Chondrocyte (in vitro differentiated cells): ENCODE data around the gene BUB1B. TPM values are rescaled to one million over a fixed set of nuclear protein-coding genes. Genes with fewer than 3 reads are reported as not detected.

Experiments
- DNase-seq: peaks from one replicate; pipeline ENCODE4 v3.0.0; 2021; ENCODE audit warnings: mixed read lengths, low spot score
- H3K27ac Mint-ChIP-seq: one replicate; pipeline ENCODE4 v1.8.0; 2021; ENCODE audit warnings: mild to moderate bottlenecking, moderate library complexity, mixed read lengths; ENCODE audit not compliant: unreplicated experiment
- H3K27me3 Mint-ChIP-seq: 2 replicates; pipeline ENCODE4 v1.8.0; 2021; ENCODE audit warnings: low read depth, mixed read lengths
- H3K36me3 Mint-ChIP-seq: 2 replicates; pipeline ENCODE4 v1.8.0; 2021; ENCODE audit warnings: low read depth, mixed read lengths
- H3K4me1 Mint-ChIP-seq: 2 replicates; pipeline ENCODE4 v1.8.0; 2021; ENCODE audit warnings: low read depth, mild to moderate bottlenecking, mixed read lengths
- H3K4me3 Mint-ChIP-seq: one replicate; pipeline ENCODE4 v1.8.0; 2021; ENCODE audit warnings: mild to moderate bottlenecking, moderate library complexity, mixed read lengths; ENCODE audit not compliant: unreplicated experiment
- H3K9me3 Mint-ChIP-seq: 2 replicates; pipeline ENCODE4 v1.8.0; 2021; ENCODE audit warnings: low read depth, mixed read lengths
- CTCF ChIP-seq: fragments of 200-600 bp; sonication (generic); IDR thresholded peaks from 2 replicates; pipeline ENCODE4 v1.5.0; 2021; ENCODE audit warnings: antibody characterized with exemption, mild to moderate bottlenecking, moderate library complexity
- total RNA-seq: library from RNA; stranded (reverse); gene quantifications from 3 replicates; pipeline ENCODE4 v1.2.1, GENCODE V29; 2021

The BUB1B gene
- total RNA-seq, 1 donor from 2014 or later = 6.7 TPM

DNA sequence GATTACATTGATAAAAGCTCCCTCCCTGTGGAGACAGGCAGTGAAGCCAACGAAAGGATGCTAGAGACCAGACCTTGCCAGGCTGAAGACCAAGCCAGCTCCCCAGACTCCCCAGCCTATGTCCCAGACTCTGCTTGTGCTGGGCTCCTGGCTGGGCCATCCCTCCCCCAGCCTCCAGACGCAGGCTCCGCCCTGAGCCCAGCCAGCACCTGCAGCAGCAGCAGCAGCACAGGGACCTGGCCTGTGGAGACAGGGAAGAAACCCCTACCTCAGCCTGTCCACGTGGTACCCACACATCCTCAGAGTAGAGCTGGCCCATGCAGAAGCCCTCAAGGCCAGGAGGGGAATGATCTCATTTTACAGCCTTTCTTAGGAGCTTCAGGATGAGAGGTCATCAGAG is 108.7 kb downstream of the BUB1B start:
- Mint-ChIP-seq H3K4me3 (no peak overlapping the region), H3K9me3 (no peaks in the 10 kb centered on the region), H3K4me1 (peaks cover 7% of the 10 kb centered on the region), H3K27me3 (no peaks in the 10 kb centered on the region), H3K36me3 (no peaks in the 10 kb centered on the region), H3K27ac (no peak overlapping the region)
- no peak for DNase-seq
- TF ChIP-seq CTCF = no peak

- Mint-ChIP-seq H3K4me1 (peaks cover 7% of the 10 kb centered on the region), H3K27ac (no peak overlapping the region), H3K9me3 (no peaks in the 10 kb centered on the region), H3K27me3 (no peaks in the 10 kb centered on the region), H3K4me3 (no peak overlapping the region), H3K36me3 (no peaks in the 10 kb centered on the region)
- no peak for DNase-seq
- no peak for TF ChIP-seq CTCF
These were observed 109.6 kb downstream of the BUB1B start for GRCh38 chr15:40270246-40270995.

Other genes starting within 250 kb of the BUB1B start
- 31.1 to 33.0 TPM (median 31.2 TPM) in 3 replicates for gene GPR176, start 240.8 kb upstream of the BUB1B start, total RNA-seq
- 43.8 to 56.3 TPM (median 44.4 TPM) in 3 replicates for gene EIF2AK4, start 227.0 kb upstream of the BUB1B start, total RNA-seq
- gene SRP14, start 121.9 kb upstream of the BUB1B start, total RNA-seq = 144 to 199 TPM (median 146 TPM) in 3 replicates
- 15.1 to 40.9 TPM (median 17.9 TPM) in 3 replicates for gene BMF, start 52.2 kb upstream of the BUB1B start, total RNA-seq
- gene PAK6, start 78.0 kb downstream of the BUB1B start, total RNA-seq = 0.37 to 0.41 TPM in 2 of 3 replicates, not detected in the other
- gene ANKRD63, start 122.0 kb downstream of the BUB1B start, total RNA-seq = 0.25 to 1.1 TPM in 2 of 3 replicates, not detected in the other
- 1.4 to 3.4 TPM (median 2.8 TPM) in 3 replicates for gene PLCB2, start 146.9 kb downstream of the BUB1B start, total RNA-seq
- 68.8 to 128 TPM (median 80.6 TPM) in 3 replicates for gene INAFM2, start 162.6 kb downstream of the BUB1B start, total RNA-seq
- 55.4 to 60.0 TPM (median 58.0 TPM) in 3 replicates for gene CCDC9B, start 179.9 kb downstream of the BUB1B start, total RNA-seq
- gene PHGR1, start 190.0 kb downstream of the BUB1B start, total RNA-seq = not detected in 3 replicates
- 1.3 to 2.2 TPM (median 1.4 TPM) in 3 replicates for gene DISP2, start 197.2 kb downstream of the BUB1B start, total RNA-seq
- gene KNSTRN, start 221.7 kb downstream of the BUB1B start, total RNA-seq = 20.9 to 28.4 TPM (median 27.9 TPM) in 3 replicates
- gene IVD, start 244.7 kb downstream of the BUB1B start, total RNA-seq = 42.0 to 58.9 TPM (median 42.5 TPM) in 3 replicates